22Rv1 (cell line): Measurements from ENCODE around the gene LIN9.

ENCODE experiments used
- H3K27ac ChIP-seq: fragments of 450-650 bp; 2 replicates; pipeline ENCODE4 v1.5.1; 2017
- ZFX ChIP-seq: fragments of 450-650 bp; IDR thresholded peaks from 2 replicates; pipeline ENCODE4 v1.6.1; 2017; ENCODE audit warnings: antibody characterized with exemption, borderline replicate concordance
- TF ChIP-seq, protein P1 (sequence below): fragments of 450-650 bp; IDR thresholded peaks from 2 replicates; pipeline ENCODE4 v1.5.1; 2017; ENCODE audit warnings: mild to moderate bottlenecking

Gene LIN9

DNA sequence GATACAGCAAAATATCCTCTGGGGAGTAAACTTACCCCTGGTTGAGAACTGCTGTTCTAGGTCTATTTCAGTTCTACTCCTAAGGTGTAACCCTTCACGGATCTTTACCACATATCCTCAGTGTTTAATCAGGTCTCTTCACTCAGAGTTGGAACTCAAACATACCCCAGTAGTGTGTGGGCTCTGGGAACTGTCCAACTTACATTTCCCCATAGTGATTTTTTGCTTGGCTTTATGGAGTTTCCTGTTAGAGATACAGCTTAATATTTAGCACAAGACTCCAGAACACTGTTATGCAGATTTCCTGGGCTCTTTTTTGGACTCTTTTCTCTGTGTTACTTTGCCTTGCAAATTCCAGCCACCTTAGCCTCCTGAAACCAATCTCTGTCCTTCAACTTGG lies 26.7 kb upstream of the LIN9 start:
- H3K27ac ChIP-seq: no peak overlapping the region
- TF ChIP-seq, protein P1, sequence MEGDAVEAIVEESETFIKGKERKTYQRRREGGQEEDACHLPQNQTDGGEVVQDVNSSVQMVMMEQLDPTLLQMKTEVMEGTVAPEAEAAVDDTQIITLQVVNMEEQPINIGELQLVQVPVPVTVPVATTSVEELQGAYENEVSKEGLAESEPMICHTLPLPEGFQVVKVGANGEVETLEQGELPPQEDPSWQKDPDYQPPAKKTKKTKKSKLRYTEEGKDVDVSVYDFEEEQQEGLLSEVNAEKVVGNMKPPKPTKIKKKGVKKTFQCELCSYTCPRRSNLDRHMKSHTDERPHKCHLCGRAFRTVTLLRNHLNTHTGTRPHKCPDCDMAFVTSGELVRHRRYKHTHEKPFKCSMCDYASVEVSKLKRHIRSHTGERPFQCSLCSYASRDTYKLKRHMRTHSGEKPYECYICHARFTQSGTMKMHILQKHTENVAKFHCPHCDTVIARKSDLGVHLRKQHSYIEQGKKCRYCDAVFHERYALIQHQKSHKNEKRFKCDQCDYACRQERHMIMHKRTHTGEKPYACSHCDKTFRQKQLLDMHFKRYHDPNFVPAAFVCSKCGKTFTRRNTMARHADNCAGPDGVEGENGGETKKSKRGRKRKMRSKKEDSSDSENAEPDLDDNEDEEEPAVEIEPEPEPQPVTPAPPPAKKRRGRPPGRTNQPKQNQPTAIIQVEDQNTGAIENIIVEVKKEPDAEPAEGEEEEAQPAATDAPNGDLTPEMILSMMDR: no peak
- TF ChIP-seq ZFX: no peak

DNA sequence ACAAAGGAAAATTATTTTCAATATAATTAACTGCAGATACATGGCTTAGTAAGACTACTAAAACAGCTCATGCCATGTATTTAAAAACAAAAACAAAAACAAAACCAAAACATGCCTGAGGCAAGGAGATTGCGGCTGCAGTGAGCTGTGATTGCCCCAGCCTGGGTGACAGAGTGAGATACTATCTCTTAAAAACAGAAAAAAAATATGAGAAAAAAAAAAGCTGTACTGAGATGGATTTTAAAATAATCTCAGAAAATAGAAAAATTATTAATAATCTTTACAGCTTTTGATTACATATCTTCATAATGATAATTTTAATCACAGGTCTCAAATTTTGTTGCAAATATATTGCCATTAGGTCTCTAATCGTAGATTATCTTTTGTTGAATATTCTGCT lies 24.0 kb upstream of the LIN9 start:
- no peak overlapping the region for H3K27ac ChIP-seq
- TF ChIP-seq, protein P1: no peak
- TF ChIP-seq ZFX: no peak

DNA sequence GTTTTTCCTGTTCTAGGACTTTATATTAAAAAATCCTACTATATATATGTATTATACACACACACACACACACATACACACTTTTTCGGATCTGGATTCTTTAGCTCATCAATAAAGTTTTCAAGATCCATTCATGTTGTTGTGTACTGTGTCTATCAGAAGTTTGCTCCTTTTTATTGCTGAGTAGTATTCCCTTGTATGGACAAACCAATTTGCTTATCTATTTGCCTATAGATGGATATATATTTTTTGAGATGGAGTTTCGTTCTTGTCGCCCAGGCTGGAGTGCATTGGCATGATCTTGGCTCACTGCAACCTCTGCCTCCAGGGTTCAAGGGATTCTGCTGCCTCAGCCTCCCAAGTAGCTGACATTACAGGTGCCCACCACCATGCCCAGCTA lies 20.3 kb upstream of the LIN9 start:
- TF ChIP-seq, protein P1: no peak
- no peak for TF ChIP-seq ZFX
- H3K27ac ChIP-seq: no peak overlapping the region

DNA sequence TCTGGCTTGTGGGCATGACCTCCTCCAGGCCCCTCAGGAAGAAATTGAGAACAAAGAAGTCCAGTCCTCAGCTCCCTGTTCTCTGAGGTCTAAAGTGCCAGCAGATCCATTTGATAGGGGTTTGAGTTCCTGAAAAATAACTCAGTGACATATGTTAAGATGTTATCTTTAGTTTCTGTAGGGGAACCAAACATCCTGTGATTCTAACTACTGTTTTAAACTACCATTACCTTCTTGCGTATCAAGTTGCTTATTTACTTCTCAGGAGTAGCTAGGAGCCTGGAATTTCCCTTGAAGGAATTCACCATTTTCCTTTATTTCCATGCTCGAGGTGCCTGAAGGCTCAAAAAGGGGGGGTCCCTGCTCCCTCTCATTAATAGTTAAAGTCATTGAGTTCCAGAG lies 18.8 kb upstream of the LIN9 start:
- no peak overlapping the region for H3K27ac ChIP-seq
- TF ChIP-seq ZFX: no peak
- TF ChIP-seq, protein P1: no peak

- TF ChIP-seq ZFX: no peak
- TF ChIP-seq, protein P1: no peak
- H3K27ac ChIP-seq: no peak overlapping the region
Measured at GRCh38 chr1:226325178-226325577, 16.2 kb upstream of the LIN9 start.

GRCh38 chr1:226324479-226324878 lies 15.5 kb upstream of the LIN9 start:
- TF ChIP-seq, protein P1: no peak
- no peak for TF ChIP-seq ZFX
- no peak overlapping the region for H3K27ac ChIP-seq

DNA sequence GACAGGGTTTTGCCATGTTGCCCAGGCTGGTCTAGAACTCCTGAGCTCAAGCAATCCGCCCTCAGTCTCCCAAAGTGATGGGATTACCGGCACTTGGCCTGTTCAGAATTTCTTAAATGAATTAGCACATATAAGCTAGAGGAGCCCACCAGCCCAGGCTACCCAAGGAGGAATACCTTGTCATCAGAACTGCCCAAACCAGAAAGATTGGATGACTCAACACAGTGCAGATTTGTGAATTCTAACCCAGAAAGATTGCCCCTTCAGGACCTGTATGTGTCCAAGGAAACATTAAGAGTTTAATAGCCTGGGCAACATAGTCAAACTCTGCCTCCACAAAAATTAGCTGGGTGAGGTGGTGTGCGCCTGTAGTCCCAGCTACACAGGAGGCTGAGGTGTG lies 14.0 kb upstream of the LIN9 start:
- TF ChIP-seq ZFX: no peak
- TF ChIP-seq, protein P1: no peak

More for the DNA sequence above, 14.0 kb upstream of the LIN9 start:
- H3K27ac ChIP-seq: no peak overlapping the region
